Measurements from ENCODE around the gene DHRS12.

GRCh38 chr13:51761643-51762350 lies 42.2 kb downstream of the DHRS12 start:
- TF ChIP-seq EP300 (IDR thresholded peaks at IDR 0.05) (no peak), POLR2AphosphoS5 (IDR thresholded peaks at IDR 0.05) (no peak)
- TF ChIP-seq, protein P1, sequence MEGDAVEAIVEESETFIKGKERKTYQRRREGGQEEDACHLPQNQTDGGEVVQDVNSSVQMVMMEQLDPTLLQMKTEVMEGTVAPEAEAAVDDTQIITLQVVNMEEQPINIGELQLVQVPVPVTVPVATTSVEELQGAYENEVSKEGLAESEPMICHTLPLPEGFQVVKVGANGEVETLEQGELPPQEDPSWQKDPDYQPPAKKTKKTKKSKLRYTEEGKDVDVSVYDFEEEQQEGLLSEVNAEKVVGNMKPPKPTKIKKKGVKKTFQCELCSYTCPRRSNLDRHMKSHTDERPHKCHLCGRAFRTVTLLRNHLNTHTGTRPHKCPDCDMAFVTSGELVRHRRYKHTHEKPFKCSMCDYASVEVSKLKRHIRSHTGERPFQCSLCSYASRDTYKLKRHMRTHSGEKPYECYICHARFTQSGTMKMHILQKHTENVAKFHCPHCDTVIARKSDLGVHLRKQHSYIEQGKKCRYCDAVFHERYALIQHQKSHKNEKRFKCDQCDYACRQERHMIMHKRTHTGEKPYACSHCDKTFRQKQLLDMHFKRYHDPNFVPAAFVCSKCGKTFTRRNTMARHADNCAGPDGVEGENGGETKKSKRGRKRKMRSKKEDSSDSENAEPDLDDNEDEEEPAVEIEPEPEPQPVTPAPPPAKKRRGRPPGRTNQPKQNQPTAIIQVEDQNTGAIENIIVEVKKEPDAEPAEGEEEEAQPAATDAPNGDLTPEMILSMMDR (IDR thresholded peaks at IDR 0.05): no peak
